SK-N-SH (cell line): ENCODE data around the gene DYRK1A. TPM values are rescaled to one million over a fixed set of nuclear protein-coding genes. Genes with fewer than 3 reads are reported as not detected.

Experiments used
- CTCF ChIA-PET: fragments of 300-600, 350-600 bp; formaldehyde crosslinking; extraction: SDS; loops from one replicate; lab custom pipeline; 2021; lab: Yijun Ruan, JAX
- POLR2A ChIA-PET: fragments of 350-600 bp; sonication (Branson Sonifier 250); formaldehyde crosslinking; extraction: SDS; loops from one replicate; lab custom pipeline; 2020; ENCODE audit warnings: antibody characterized with exemption, inconsistent platforms; lab: Yijun Ruan, JAX
- DNase-seq: peaks from one replicate; pipeline ENCODE4 v3.0.0; 2012
- H2AFZ ChIP-seq: fragments of 200-600 bp; sonication (generic); 2 replicates; pipeline ENCODE4 v1.8.1; 2016; ENCODE audit warnings: antibody characterized with exemption, mild to moderate bottlenecking, low read depth
- H3F3A ChIP-seq: fragments of 200-600 bp; sonication (generic); replicated peaks from 2 replicates; pipeline ENCODE3; 2016; ENCODE audit warnings: antibody characterized with exemption, mild to moderate bottlenecking; ENCODE audit not compliant: insufficient read depth
- H3K27ac ChIP-seq, 2 experiments: fragments of 200-500 bp in 1 of 2; fragments of 200-600 bp in 1 of 2; sonication (Bioruptor generic) in 1 of 2; sonication (generic), shearing (Covaris generic) in 1 of 2; 2 replicates each; pipeline versions ENCODE4 v1.5.1 to v1.6.1; 2014 to 2016; ENCODE audit warnings: low read depth in 2 of 2, inconsistent platforms in 1 of 2, low read length in 1 of 2, mild to moderate bottlenecking in 1 of 2, mixed read lengths in 1 of 2
- H3K27me3 ChIP-seq: fragments of 200-600 bp; sonication (generic), shearing (Covaris generic); 2 replicates; pipeline ENCODE4 v1.6.1; 2016; ENCODE audit warnings: mixed run types; ENCODE audit not compliant: insufficient read depth
- H3K36me3 ChIP-seq, 2 experiments: fragments of 200-500 bp in 1 of 2; fragments of 200-600 bp in 1 of 2; sonication (Bioruptor generic) in 1 of 2; sonication (generic) in 1 of 2; replicated peaks in 1 of 2; 2 replicates each; pipeline versions ENCODE3 to v1.5.1; 2014 to 2016; ENCODE audit warnings: low read length in 1 of 2, mild to moderate bottlenecking in 1 of 2; ENCODE audit not compliant: insufficient read depth in 2 of 2, control insufficient read depth in 1 of 2
- H3K4me1 ChIP-seq, 2 experiments: fragments of 200-500 bp in 1 of 2; fragments of 200-600 bp in 1 of 2; sonication (Bioruptor generic) in 1 of 2; sonication (generic), shearing (Covaris generic) in 1 of 2; 2 replicates each; pipeline versions ENCODE4 v1.5.1 to v1.6.1; 2014 to 2016; ENCODE audit warnings: low read depth in 1 of 2, low read length in 1 of 2, mixed run types in 1 of 2; ENCODE audit not compliant: insufficient read depth in 2 of 2, control insufficient read depth in 1 of 2
- H3K4me2 ChIP-seq: fragments of 200-600 bp; sonication (generic), shearing (Covaris generic); 2 replicates; pipeline ENCODE4 v1.6.1; 2017; ENCODE audit warnings: mixed run types
- H3K4me3 ChIP-seq, 2 experiments: fragments of 200-500 bp in 1 of 2; fragments of 200-600 bp in 1 of 2; sonication (Bioruptor generic) in 1 of 2; sonication (generic), shearing (Covaris generic) in 1 of 2; 2 replicates each; pipeline versions ENCODE4 v1.5.1 to v1.8.1; 2014 to 2016; ENCODE audit warnings: low read depth in 2 of 2, inconsistent platforms in 1 of 2, low read length in 1 of 2, mild to moderate bottlenecking in 1 of 2, mixed read lengths in 1 of 2, moderate library complexity in 1 of 2
- H3K79me2 ChIP-seq: fragments of 200-600 bp; sonication (generic); 2 replicates; pipeline ENCODE4 v1.8.1; 2017; ENCODE audit warnings: mild to moderate bottlenecking; ENCODE audit not compliant: insufficient read depth
- H3K9ac ChIP-seq: fragments of 200-600 bp; sonication (generic); 2 replicates; pipeline ENCODE4 v1.6.1; 2017; ENCODE audit warnings: mixed run types
- H3K9me2 ChIP-seq: fragments of 200-600 bp; sonication (generic); 2 replicates; pipeline ENCODE4 v1.6.1; 2017; ENCODE audit warnings: mixed run types
- H3K9me3 ChIP-seq: fragments of 200-600 bp; sonication (generic); 2 replicates; pipeline ENCODE4 v1.6.1; 2017; ENCODE audit warnings: mixed run types, mild to moderate bottlenecking, moderate library complexity
- H4K20me1 ChIP-seq: fragments of 200-600 bp; sonication (generic); 2 replicates; pipeline ENCODE4 v1.6.1; 2017; ENCODE audit warnings: mild to moderate bottlenecking, mixed run types; ENCODE audit not compliant: insufficient read depth
- CHD2 ChIP-seq: fragments of 150-350 bp; IDR thresholded peaks from 2 replicates; pipeline ENCODE4 v1.6.1; 2018; ENCODE audit warnings: low read length; ENCODE audit not compliant: partially characterized antibody
- EP300 ChIP-seq, 2 experiments: IDR thresholded peaks; 2 replicates each; pipeline versions ENCODE4 v1.4.0 to v1.6.1; 2012; ENCODE audit warnings: borderline replicate concordance in 1 of 2, low read depth in 1 of 2, low read length in 1 of 2
- FOXJ3 ChIP-seq: sonication (generic); formaldehyde crosslinking; IDR thresholded peaks from 2 replicates; pipeline ENCODE4 v1.5.1; 2020; ENCODE audit warnings: mild to moderate bottlenecking, missing genetic modification reagents
- GABPA ChIP-seq: IDR thresholded peaks from 2 replicates; pipeline ENCODE4 v1.4.0; 2012; ENCODE audit warnings: low read depth, mild to moderate bottlenecking
- GATA2 ChIP-seq: sonication (generic); formaldehyde crosslinking; IDR thresholded peaks from 2 replicates; pipeline ENCODE4 v1.5.0; 2020; ENCODE audit warnings: mild to moderate bottlenecking, missing genetic modification reagents
- IRF3 ChIP-seq: fragments of 150-350 bp; IDR thresholded peaks from 2 replicates; pipeline ENCODE4 v1.6.1; 2016; ENCODE audit warnings: mild to moderate bottlenecking, low read depth, low read length
- JUND ChIP-seq: IDR thresholded peaks from 2 replicates; pipeline ENCODE4 v1.4.0; 2012
- MXI1 ChIP-seq: IDR thresholded peaks from 2 replicates; pipeline ENCODE4 v1.6.1; 2012; ENCODE audit warnings: mild to moderate bottlenecking, low read depth, low read length, improper control_type of control experiment
- NFIC ChIP-seq: IDR thresholded peaks from 2 replicates; pipeline ENCODE4 v1.4.0; 2012; ENCODE audit warnings: borderline replicate concordance
- PBX3 ChIP-seq: IDR thresholded peaks from 2 replicates; pipeline ENCODE4; 2012
- RCOR1 ChIP-seq: fragments of 150-350 bp; IDR thresholded peaks from 2 replicates; pipeline ENCODE4 v1.6.1; 2017; ENCODE audit warnings: antibody characterized with exemption, low read length
- REST ChIP-seq: IDR thresholded peaks from 2 replicates; pipeline ENCODE4 v1.6.1; 2012; ENCODE audit warnings: mild to moderate bottlenecking, low read depth, low read length, moderate library complexity
- RFX5 ChIP-seq: IDR thresholded peaks from 2 replicates; pipeline ENCODE4 v1.6.1; 2012; ENCODE audit warnings: mild to moderate bottlenecking, improper control_type of control experiment, low read length
- RXRA ChIP-seq: IDR thresholded peaks from 2 replicates; pipeline ENCODE4 v1.4.0; 2012; ENCODE audit warnings: low read depth, mild to moderate bottlenecking, borderline replicate concordance
- SIN3A ChIP-seq: IDR thresholded peaks from 2 replicates; pipeline ENCODE4 v1.6.1; 2012; ENCODE audit warnings: low read depth, mild to moderate bottlenecking, low read length, moderate library complexity, borderline replicate concordance
- TCF12 ChIP-seq: IDR thresholded peaks from 2 replicates; pipeline ENCODE4 v1.4.0; 2012
- USF2 ChIP-seq: fragments of 150-350 bp; IDR thresholded peaks from 2 replicates; pipeline ENCODE4 v1.6.1; 2017; ENCODE audit warnings: antibody characterized with exemption, low read length, low read depth, borderline replicate concordance
- YY1 ChIP-seq: IDR thresholded peaks from 2 replicates; pipeline ENCODE4 v1.4.0; 2012; ENCODE audit warnings: low read depth, mild to moderate bottlenecking
- ZBTB33 ChIP-seq: IDR thresholded peaks from 2 replicates; pipeline ENCODE4 v1.4.0; 2012; ENCODE audit warnings: low read depth, borderline replicate concordance
- WGBS: methylation state at CpG from one replicate; pipeline ENCODE4 v1.1.6; 2017; ENCODE audit warnings: low lambda C conversion rate; 5-methylcytosine and 5-hydroxymethylcytosine counted together
- polyA plus RNA-seq, 3 experiments: library from polyadenylated mRNA; depleted of rRNA; stranded (reverse); fragments of >200 nt; gene quantifications; 2 replicates each; pipeline ENCODE4 v1.2.3, GENCODE V29; 2012

DYRK1A gene
- polyA plus RNA-seq, 1 of the 3 experiments (the other 2 are of a cell fraction): 19.3 TPM

GRCh38 chr21:37437376-37438080, 71.0 kb downstream of the DYRK1A start (continued):
- TF ChIP-seq IRF3 (no peak), EP300 (IDR thresholded peaks at IDR 0.05; ENCODE audit: borderline replicate concordance in 1 of 2, low read depth in 1 of 2, low read length in 1 of 2) (no peak)

GRCh38 chr21:37443683-37444082, 77.1 kb downstream of the DYRK1A start:
- Histone ChIP-seq H3K27me3 (no peaks in the 10 kb centered on the region), H3F3A (peaks cover 12% of the 10 kb centered on the region), H3K27ac (no peak overlapping the region), H3K4me1 (peaks cover 9 to 12% of the 10 kb centered on the region in 2 experiments; a peak in 3 of 4 replicates), H3K9ac (no peak overlapping the region), H2AFZ (no peak overlapping the region)
- WGBS: 84% methylated on average over 4 of the region's 4 CpGs
- POLR2A ChIA-PET: no interaction called here
- TF ChIP-seq RFX5: no peak
- TF ChIP-seq MXI1: no peak
- TF ChIP-seq RCOR1: no peak
- TF ChIP-seq REST: no peak
- TF ChIP-seq EP300 (IDR thresholded peaks at IDR 0.05; ENCODE audit: borderline replicate concordance in 1 of 2, low read depth in 1 of 2, low read length in 1 of 2): no peak
- TF ChIP-seq FOXJ3 (CRISPR knock-in tag): no peak
- no peak for TF ChIP-seq PBX3
- TF ChIP-seq GABPA: no peak
- no peak for TF ChIP-seq TCF12
- no peak for TF ChIP-seq USF2
- no peak for TF ChIP-seq CHD2
- TF ChIP-seq RXRA: no peak
- TF ChIP-seq GATA2 (CRISPR knock-in tag): no peak
- TF ChIP-seq IRF3: no peak
- TF ChIP-seq JUND: no peak
- TF ChIP-seq SIN3A: no peak
- no peak for TF ChIP-seq ZBTB33
- no peak for TF ChIP-seq NFIC
- TF ChIP-seq YY1: no peak
- TF ChIP-seq, all 33 proteins: peak for 0
- peaks cover 0 to 14% of the 10 kb centered on the region in 2 experiments for H3K36me3 ChIP-seq
- CTCF ChIA-PET: interaction anchor here (0.6 to 1.0 kb wide), 2 partner anchors 47 to 58 kb away, joined by 3 read pairs; no protein-coding TSS in a partner anchor
- no peaks in the 10 kb centered on the region for H3K9me2 ChIP-seq
- H4K20me1 ChIP-seq: peaks cover 97% of the 10 kb centered on the region
- H3K79me2 ChIP-seq: peaks cover 100% of the 10 kb centered on the region
- H3K9me3 ChIP-seq: no peaks in the 10 kb centered on the region
- no peak overlapping the region for H3K4me3 ChIP-seq
- no peak for DNase-seq
- no peak overlapping the region for H3K4me2 ChIP-seq
